Left lobe of liver (tissue), 2 donors: Measurements from ENCODE around the gene RFX3. TPM values are rescaled to one million over a fixed set of nuclear protein-coding genes. Genes with fewer than 3 reads are reported as not detected.

ENCODE experiments used
- ATAC-seq: fragments of 200-7000 bp; cut with Tn5 transposase; one replicate; pipeline ENCODE4 v1.9.1; 2020; ENCODE audit warnings: mild to moderate bottlenecking, moderate library complexity
- DNase-seq: peaks from one replicate; pipeline ENCODE4 v3.0.0-alpha.2; 2020; ENCODE audit warnings: low spot score
- total RNA-seq: library from RNA; stranded (reverse); gene quantifications from one replicate; pipeline ENCODE4 v1.2.1, GENCODE V29; 2021
- donor health status: DM: no; HTN: no; CAD: no; lungs with moderate emphysema.
- donor health status: DM: no; HTN: yes; CAD: no.

Gene RFX3
- total RNA-seq, 1 donor from 2014 or later: 2.6 TPM

DNA sequence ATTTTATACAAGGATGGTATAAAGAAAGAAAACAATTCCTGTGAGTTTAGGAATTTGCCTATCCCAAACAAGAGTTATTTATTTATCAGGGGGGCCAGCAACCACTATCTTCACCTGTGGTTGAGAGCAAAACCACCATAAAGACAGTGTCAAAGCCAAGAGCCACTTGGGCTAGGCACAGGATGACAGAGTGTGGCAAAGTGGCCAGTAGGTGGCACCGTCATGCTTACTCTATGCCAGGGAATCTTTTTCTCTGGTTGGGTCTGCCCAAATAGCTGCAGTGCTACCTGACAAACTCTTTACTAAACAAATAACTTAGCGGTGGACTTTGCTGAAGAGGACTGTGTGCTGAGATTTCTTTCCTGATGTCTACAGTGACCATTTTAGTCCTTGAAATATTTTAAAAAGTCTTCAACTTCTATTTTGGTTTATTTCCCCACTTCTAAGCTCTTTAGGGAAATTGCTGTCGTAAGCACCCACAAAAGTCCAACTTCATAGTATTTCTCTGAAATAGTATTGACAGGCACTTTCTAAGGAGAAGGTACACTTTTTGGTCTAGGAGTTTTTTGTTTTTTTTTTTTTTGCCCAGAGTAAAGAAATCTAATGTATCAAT is 285.0 kb downstream of the RFX3 start:
- ATAC-seq (peak; percentile 99), DNase-seq (peak; percentile 68)

DNA sequence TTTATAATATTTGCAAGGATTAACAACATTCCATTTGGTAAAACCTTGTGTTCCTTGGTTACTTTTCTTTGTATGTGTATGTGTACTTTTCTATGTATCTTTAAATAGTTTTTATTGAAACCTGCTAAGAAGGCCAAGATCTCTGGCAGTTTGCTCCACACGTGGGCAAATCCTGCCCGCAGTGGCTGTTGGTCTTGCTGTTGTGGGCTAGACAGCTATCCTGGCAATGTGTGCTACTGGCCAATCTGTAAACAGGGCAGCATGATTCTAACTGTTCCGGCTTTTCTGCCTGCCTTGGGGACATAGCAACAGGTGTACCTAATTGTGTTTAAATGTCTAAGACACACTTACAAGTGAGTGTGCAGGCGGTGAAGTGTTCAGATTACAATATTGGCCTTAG is 286.6 kb downstream of the RFX3 start:
- DNase-seq (no peak), ATAC-seq (no peak)

DNA sequence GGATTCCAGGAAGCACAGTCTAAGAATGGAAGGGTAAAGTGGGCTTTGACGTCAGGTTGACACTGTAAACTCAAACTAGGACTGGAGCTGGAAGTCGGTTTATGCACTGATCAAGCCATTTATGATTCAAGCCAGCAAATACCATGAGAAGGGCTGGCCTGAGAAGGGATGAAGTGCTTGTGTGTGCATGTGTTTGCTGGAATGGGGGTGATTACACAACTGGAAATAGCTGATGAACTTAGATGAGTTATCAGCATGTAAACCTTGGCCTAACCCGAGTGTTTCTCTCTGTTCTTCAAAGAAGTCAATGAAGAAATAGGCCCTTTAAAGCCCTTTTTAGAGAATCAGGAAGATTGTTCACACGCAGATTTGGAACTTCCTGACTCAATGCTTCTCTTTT is 287.6 kb downstream of the RFX3 start:
- no peak for DNase-seq
- no peak for ATAC-seq

DNA sequence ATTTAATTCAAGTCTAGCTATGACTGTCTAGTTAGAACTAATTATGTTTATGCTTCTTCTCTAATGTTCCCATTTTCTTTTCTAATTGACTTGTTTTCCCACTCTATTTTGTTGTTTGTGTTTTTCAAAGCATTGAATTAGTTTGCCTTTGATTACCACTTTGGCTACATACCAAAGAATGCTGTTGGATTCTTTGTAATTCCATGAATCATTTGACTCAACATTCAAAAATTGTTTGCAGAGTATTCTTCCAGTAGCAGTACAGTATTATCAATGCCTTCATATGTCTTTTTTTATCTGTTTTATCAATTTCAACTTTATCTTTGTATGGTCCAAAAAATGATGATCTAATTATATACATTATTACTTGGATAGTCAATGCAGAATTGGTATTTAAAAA is 288.7 kb downstream of the RFX3 start:
- no peak for ATAC-seq

DNA sequence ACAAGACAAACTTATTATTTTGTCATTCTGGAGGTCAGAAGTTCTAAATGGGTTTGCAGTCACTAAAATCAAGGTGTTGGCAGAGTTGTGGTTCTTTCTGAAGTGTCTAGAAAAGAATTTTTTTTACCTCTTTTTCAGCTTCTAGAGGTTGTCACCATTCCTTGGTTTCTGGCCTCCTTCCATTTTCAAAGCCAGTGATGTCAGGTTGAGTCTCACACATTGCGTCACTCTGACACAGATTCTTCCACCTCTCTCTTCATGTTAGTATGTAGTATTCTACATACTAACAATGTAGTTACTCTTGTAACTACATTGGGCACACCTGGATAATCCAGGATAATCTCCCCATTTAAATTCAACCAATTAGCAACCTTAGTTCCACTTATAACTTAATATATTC is 290.3 kb downstream of the RFX3 start:
- no peak for DNase-seq
- ATAC-seq: no peak

More for the DNA sequence above, 288.7 kb downstream of the RFX3 start:
- no peak for DNase-seq

DNA sequence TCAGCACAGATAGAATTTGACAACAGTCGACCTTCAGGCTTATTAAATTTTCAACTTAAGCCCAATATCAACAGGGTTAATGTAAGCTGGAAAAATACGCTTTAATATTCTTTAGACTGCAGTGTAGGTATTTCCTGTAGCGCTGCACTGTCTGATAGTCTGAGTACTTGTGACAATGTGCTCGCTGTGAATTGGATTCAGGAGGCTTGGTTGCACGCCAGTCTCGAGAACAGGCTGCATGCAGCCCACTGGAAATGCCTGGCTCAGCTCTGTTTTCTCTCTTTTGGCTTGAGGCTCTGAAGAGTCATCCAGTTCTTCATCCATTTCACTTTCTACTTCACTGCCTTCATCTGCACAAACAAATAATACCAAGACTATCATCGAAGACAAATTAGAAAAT is 300.9 kb downstream of the RFX3 start:
- ATAC-seq: no peak
- no peak for DNase-seq

DNA sequence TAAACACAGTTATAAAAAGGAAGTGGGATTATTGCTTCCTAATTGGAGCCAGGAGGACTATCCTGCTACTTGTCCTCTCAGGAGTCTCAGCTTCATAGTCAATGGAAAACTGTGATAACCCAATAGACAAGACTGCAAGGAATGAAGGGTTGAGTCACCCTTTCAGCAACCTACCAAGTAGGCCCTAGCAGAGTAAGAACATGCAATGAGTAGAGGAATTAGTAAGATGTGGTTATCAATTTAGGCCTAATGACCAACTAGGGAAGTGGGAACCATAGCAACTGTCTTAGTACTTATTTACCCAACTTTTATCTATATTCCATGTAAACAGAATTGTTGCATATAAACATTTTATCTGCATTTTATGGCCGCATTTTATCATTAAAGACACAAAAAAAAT is 310.1 kb downstream of the RFX3 start:
- DNase-seq (no peak), ATAC-seq (no peak)

DNA sequence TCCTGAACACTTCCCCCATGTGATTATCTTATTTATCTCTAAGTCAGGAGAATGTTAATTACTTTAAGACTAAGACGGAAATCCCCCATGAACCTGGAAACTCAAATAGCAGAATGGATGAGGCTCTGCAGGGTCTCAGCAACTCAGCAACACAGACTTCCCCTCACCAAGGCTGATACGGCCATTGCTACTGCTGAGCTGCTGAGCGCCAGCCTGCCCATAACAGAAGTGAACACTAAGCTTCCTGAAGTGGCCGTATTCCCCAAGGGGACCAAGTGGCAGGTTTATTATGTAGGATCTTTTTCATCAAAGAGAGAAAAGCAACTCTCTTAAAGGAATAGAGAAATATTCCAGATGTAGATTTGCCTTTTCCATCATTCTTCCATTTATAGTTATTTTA is 311.1 kb downstream of the RFX3 start:
- DNase-seq: no peak
- no peak for ATAC-seq

DNA sequence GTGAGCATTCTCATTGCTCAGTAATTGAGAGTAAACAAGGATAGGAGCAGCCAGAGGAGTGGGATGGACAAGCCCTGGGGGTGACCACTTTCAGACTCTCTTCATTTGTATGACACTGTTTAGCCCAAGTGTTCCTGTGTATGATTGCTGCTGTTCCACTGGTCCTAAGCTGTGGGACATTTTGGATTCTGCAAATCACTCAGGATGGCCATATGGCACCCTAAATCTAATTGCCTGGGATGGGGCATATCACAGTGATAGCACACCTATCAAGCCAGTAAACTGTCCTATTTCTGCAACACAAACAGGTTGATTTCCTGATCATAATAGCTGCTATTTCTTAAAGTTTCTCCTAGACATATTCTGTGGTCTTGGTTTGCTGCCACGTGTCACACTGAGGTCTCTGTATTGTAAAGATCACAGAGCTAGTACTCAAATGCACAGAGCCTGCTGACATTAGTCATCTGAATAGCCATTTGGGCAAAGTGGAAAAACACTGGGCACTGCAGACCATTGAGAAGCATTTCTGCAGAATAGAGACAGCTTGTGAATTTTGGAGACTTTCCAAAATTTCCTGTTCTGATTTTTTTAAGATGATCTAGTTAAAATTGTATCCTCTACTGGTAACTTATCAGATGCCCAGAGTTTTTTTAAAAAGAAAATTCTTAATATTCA is 320.2 kb downstream of the RFX3 start:
- no peak for ATAC-seq
- DNase-seq: no peak

DNA sequence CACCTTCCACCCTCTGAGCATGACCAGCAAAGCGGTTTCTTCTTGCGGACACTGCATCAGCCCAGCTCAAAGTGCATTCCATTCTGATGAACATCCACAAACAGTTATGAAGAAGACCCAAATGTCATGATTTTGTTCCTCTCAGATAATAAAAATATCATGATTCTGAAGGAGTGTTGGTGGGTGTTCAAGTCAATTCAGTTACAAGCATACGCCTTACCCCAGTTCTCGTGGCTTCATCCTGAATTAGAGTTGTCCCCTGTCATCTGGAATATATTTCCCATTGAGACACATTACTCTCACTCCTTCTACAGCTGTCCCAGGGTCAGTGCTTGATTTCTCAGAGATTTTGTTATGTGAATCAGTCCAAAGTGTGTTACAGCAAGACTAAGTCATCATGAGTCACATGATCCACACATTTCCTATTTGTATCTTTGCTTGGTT is 325.4 kb downstream of the RFX3 start:
- DNase-seq (no peak), ATAC-seq (no peak)

DNA sequence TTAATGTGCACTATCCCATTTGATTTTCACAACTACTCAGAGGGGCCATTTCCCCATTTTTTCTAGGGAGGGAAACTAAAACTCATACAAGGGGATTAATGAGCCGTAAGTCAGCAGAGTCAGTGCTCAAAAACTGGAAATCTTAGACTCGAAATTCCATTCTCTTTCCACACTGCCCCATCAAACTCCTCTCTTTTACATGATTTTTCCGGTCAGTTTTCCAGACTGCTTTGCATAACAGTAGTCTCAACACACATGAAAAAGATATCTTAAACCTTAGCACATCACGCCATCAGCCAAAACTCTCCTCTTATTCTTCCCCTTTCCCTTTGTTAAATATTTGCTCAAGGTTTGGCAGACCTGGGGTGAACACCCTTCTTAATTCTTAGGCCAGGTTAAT is 332.0 kb downstream of the RFX3 start:
- DNase-seq: no peak
- no peak for ATAC-seq

DNA sequence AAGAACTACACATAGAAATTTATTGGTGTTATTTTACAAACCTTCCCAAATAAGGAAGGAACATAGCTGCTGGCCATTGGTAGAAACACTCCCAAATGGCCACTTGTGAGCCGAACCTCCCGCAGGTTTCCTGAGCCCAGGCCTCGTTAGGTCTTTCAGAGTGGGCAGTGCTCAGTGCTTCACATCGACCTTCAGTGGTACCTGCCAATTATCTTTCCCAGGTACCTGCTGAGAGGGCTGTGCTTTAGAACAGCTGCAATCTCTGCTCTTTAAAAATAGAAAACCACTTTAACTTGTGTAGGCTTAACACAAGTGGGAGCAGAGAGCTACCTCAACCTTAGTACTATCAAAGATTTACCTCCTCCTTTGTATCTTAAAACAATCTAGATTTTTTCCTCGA is 334.1 kb downstream of the RFX3 start:
- DNase-seq (no peak), ATAC-seq (no peak)

DNA sequence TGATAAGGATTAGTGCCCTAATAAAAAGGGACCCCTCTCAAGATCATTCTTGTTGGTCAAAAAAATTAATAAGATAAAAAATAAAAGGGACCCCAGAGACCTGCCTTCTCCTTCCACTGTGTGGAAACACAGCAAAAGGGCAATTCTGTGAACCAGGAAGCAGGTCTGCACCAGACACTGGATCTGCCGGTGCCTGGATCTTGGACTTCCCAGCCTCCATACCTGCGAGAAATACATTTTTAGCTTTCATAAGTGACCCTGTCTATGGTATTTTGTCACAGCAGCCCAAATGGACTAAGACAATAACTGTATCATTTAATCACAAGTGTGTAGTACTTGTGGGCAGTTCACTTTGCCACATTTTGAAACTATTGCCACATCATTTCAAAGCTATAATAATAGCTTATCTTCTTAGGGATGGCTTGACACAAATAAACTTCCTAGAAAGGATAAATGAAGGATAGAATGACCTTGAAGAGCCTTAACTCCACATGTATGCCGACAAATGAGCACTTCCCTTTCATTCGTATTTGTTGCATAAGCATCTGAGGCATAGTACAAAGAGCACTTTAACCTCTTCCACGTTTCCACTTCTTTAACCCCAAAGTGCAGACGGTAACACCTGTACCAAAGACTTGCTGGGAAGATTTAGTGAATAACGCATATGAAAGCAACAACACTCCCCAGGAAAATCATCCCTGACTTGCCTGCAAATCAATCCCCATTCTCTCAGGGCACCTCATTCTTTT is 336.5 kb downstream of the RFX3 start:
- ATAC-seq: peak; percentile 32
- no peak for DNase-seq

DNA sequence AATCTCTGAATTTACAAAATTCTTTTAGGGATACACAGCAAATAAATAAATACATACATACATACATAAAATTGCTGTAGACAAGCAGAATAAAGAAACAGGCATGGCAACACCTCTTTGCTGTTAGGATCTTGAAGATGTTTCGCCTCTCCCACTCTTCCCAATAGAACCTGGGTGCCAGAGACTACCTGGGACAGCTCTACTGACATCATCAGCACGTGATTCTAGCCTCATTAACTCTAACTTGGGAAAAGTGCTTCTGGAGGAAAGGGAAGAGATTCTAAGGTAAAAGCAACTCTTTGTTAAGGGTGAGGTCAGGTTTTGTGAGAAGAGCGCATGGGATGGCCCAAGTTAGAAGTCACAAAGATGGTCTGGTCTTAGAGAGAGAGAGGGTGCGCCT is 339.1 kb downstream of the RFX3 start:
- ATAC-seq: no peak
- DNase-seq: no peak

DNA sequence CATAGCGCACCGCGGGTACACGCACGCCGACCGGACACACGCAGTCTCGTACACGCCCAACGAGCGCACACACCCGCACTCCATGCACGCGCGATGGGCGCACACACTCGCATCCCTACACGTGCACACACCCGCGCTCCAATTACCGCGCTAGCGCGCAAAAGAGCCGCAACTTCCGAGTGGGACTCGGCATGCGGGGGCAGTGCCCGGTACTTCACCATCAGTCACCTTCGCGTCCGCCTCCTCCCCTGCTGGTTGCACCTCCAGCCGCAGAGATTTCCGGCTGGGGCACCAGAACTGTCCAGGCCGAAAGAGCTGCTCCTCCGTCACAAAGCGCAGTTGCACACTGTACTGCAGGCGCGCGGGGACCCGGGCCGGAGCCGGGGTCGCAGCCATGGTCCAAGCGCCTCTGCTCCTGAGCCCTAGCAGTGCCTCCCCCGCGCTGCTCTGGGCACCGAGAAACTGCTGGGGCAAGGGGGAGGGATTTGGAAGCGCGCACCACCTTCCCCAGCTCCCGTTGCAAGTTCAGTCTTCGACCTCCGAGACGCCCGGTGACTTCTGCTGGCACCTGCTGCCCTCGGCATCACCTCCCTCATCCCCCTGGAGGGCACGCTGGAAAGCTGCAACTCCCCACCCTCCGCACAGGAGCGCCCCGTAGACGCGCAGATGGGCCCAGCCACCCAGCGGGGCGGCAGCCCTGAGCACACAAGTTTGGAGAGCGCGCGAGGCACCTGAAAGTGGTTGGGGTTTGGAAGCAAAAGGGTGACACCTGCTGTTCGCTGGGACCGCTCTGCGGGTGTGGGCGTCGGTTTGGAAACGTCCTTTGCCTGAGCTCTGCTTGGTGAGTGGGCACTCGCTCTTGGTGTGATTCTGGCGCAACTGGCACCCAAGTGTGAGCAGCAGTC is 344.5 kb downstream of the RFX3 start:
- ATAC-seq (peak; percentile 93), DNase-seq (peak; percentile 63)

DNA sequence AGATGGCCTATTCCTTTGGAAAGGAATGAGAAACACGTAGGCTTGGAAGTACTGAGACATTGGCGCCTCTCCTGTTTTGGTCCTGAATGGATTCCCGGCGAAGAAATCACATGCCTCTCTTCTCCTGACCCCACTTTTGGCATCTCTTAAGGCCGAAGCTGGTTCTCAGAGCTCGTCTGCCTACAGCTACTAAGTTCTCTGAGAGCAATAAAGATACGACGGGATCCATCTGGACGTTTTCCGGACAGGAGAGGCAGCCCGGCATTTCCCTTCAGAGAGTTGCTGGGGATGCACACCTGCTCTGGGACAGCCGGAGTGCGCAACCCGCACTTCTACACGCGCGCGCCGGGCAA is 345.1 kb downstream of the RFX3 start:
- ATAC-seq (no peak), DNase-seq (no peak)

DNA sequence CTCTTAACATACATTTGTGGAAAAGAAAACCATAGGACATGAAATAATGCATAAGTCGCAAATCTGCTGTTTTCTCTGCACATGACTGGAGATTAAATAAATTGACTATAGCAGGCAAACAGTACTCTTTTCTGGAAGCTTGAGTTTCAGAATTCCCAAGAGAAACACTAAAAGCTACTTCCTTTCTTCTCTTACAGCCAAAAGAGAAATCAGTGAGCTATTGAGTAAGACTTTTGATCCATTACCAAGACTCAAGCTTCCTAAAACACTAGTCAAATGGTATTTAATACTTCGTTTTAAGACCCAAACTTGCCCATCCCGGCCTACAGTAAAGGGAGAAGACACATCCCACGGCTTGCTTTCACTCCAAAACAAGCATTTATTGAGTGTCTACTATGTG is 346.1 kb downstream of the RFX3 start:
- ATAC-seq (no peak), DNase-seq (no peak)

DNA sequence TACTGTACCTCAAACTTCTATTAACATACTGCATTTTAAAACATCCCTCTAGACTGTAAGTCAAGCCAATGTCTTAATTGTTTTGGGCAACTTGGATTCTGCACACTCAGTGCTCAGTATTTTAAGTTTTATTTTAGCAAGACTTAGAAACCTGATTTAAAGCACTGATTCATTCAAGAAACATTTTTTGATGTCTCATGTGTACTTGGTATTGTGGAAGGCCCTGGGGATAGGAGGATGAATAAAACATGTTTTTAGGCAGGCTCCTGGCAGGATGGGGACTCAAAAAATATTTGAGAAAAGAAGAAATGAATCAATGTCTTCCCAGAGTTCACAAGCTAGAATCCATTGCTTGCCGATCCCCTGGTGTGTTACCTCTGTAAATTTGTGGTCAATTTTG is 347.9 kb downstream of the RFX3 start:
- ATAC-seq (no peak), DNase-seq (no peak)

DNA sequence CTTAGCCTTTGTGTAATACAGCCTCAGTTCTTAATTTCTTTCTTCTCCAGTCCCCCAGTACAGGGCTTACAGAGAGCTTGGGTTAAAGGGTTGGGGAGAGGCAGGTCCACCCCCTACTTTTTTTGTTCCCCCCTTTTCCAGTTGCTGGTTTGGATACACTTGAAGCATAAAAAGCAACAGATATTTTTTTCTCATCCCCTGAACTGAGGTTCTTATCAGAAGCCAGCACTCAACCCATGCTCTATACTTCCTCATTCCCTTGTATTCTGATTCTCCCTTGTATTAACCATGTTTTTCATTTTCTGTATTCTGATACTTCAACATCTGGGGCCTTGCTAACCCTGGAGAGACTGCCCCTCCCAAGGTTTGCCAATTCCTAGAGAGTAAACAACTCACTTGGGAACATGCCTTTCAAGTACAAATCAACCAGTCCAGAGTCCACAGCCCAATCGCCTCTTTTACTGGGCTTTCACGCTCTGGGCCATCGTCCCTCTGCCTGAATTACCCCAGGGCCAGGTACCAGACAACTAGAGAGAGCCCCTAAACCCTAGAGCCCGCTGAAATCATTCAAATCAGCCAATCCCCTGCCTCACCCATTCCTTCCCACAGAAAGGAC is 348.5 kb downstream of the RFX3 start:
- ATAC-seq (peak; percentile 82), DNase-seq (peak; percentile 48)

DNA sequence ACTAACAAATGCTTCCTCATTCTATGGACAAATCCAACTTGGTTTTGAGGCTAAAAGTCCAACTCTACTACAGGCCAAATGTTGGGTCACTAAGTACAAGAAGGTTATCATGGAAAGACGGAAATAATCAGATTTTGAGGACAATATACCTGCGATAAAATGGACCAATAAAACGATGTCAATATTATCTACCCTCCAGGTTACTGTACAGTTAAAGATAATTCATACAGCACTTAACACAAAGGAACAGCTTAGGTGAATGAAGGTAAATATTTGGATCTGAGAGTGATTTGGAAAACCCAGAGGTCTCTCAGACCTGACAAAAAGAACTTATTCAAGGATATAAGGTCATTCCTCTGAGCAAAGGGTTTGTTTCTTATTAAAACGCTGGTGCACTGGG is 352.4 kb downstream of the RFX3 start:
- no peak for ATAC-seq

DNA sequence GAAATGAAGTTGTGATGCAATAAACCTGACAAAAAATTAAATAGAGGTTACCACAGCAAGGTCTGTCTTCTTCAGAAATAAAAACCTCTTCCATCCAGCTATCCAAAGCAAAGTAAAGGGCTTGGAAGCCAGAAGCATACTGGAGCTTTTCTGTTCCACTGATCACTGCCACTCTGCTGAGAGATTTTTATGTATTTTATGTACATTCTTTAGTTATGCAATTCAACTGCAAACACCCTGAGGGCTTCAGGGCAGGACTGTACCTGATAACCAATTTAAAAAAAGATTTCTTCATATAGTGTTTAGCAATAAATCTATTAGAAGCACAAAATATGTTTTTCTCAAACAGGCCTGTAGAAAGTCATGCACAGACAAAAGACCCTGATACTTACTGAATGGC is 355.0 kb downstream of the RFX3 start:
- DNase-seq (no peak), ATAC-seq (no peak)

More for the DNA sequence above, 352.4 kb downstream of the RFX3 start:
- DNase-seq: no peak
